B cell (primary cell): ENCODE measurements around the gene S100A7.

Experiments used
- CTCF ChIP-seq: fragments of 200-600 bp; IDR thresholded peaks from one replicate; pipeline ENCODE4 v1.8.0; 2022; ENCODE audit warnings: antibody characterized with exemption, mild to moderate bottlenecking
- EZH2 ChIP-seq: IDR thresholded peaks from 2 replicates; pipeline ENCODE4 v1.6.1; 2012; ENCODE audit warnings: borderline replicate concordance, low read depth, mild to moderate bottlenecking, moderate library complexity, low read length; ENCODE audit not compliant: insufficient read depth, poor library complexity, severe bottlenecking

- TF ChIP-seq CTCF, result no peak
- TF ChIP-seq EZH2, result no peak
Observed at GRCh38 chr1:153488731-153489130, 28.3 kb upstream of the S100A7 start.
